IPS-20b (cell line): ENCODE results near the gene PLB1.
"Not testable (repeated sequence)": the region's sequence is repeated elsewhere in the genome, so short reads cannot be mapped to it uniquely, and the experiment has no call there.

ENCODE experiments used
- H3K27ac ChIP-seq: one replicate; pipeline ENCODE4 v1.5.1; 2013; ENCODE audit warnings: low read length
- H3K27me3 ChIP-seq: 2 replicates; pipeline ENCODE4 v1.6.1; 2013; ENCODE audit warnings: mild to moderate bottlenecking, low read length, inconsistent platforms; ENCODE audit not compliant: insufficient read depth
- H3K36me3 ChIP-seq: 2 replicates; pipeline ENCODE4 v1.6.1; 2013; ENCODE audit warnings: low read depth, mild to moderate bottlenecking, inconsistent platforms, low read length, moderate library complexity; ENCODE audit not compliant: insufficient read depth
- H3K4me1 ChIP-seq: 2 replicates; pipeline ENCODE4 v1.6.1; 2013; ENCODE audit warnings: mild to moderate bottlenecking, control low read depth, inconsistent platforms, low read length, moderate library complexity; ENCODE audit not compliant: insufficient read depth
- H3K4me3 ChIP-seq: 2 replicates; pipeline ENCODE4 v1.5.1; 2013; ENCODE audit warnings: mild to moderate bottlenecking, low read length, inconsistent platforms
- H3K9ac ChIP-seq: 2 replicates; pipeline ENCODE4 v1.6.1; 2013; ENCODE audit warnings: low read depth, mild to moderate bottlenecking, inconsistent platforms, low read length, moderate library complexity
- H3K9me3 ChIP-seq: 2 replicates; pipeline ENCODE4 v1.6.1; 2013; ENCODE audit warnings: mild to moderate bottlenecking, low read depth, low read length, inconsistent platforms; ENCODE audit not compliant: insufficient read depth

PLB1 gene

DNA sequence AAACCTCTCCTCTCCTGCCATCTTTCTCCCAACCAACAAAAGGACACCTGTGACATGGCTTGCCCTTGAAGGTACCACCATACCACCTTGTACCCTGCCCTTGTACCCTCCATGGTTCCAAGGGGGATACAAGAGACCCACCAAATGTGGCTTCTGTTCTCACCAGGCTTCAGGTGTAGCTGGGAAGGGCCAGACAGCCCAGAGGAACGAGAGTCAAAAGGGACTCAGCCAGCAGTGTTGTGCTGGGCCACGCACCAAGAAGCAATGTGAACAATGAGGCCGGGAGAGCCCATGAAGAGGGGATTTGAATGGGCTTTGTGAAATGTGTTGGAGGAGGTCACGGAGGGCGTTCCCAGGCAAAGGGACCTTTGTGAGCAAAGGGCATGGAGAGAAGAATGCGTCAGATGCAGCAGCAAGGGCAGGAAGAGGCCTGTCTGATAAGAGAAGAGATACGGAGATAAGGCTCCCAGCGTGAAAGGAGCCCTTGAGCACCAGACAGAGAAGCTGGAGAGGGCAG lies 48.6 kb downstream of the PLB1 start:
- no peaks in the 10 kb centered on the region for H3K27me3 ChIP-seq
- no peak overlapping the region for H3K27ac ChIP-seq
- no peaks in the 10 kb centered on the region; the same call in 1 of the 2 replicates for H3K4me1 ChIP-seq
- no peaks in the 10 kb centered on the region for H3K9me3 ChIP-seq
- H3K9ac ChIP-seq, result no peak overlapping the region
- no peaks in the 10 kb centered on the region for H3K36me3 ChIP-seq
- no peak overlapping the region for H3K4me3 ChIP-seq

GRCh38 chr2:28544922-28545589 lies 49.2 kb downstream of the PLB1 start:
- Histone ChIP-seq H3K4me1 (no peaks in the 10 kb centered on the region; the same call in 1 of the 2 replicates), H3K9me3 (no peaks in the 10 kb centered on the region), H3K4me3 (no peak overlapping the region), H3K27ac (no peak overlapping the region), H3K9ac (no peak overlapping the region), H3K36me3 (no peaks in the 10 kb centered on the region), H3K27me3 (no peaks in the 10 kb centered on the region)

DNA sequence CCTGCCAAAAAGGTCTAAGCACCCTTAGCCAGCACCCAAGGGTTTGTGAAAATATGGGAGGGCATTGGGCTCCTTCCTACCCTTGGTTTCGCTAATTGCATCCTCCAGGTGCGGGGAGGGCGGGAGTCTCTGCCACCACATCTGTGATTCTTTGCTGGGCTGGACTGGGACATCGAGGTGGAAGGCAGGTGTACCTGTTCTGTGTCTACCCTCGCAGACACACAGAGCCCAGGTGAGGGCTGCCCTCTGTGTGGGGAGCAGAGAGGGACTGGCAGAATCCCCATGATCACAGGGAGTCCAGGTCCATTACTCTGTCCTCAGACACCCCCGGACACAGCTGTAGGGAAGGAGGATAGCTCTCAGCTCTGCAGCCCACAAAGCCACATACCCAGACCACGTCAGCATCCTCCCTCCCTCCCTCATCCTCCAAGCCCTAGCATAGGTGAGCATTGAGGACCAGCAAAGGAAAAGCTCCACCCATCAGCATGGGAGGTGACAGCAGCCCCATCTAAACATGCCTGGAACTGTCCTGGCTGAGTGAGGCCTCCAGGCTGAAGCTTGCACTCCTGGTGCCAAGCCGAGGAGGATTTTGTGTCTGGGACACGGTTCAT lies 49.8 kb downstream of the PLB1 start:
- H3K36me3 ChIP-seq, result no peaks in the 10 kb centered on the region
- no peak overlapping the region for H3K27ac ChIP-seq
- H3K27me3 ChIP-seq, result no peaks in the 10 kb centered on the region
- H3K4me3 ChIP-seq, result no peak overlapping the region
- no peak overlapping the region for H3K9ac ChIP-seq
- H3K9me3 ChIP-seq, result no peaks in the 10 kb centered on the region
- no peaks in the 10 kb centered on the region; the same call in 1 of the 2 replicates for H3K4me1 ChIP-seq

DNA sequence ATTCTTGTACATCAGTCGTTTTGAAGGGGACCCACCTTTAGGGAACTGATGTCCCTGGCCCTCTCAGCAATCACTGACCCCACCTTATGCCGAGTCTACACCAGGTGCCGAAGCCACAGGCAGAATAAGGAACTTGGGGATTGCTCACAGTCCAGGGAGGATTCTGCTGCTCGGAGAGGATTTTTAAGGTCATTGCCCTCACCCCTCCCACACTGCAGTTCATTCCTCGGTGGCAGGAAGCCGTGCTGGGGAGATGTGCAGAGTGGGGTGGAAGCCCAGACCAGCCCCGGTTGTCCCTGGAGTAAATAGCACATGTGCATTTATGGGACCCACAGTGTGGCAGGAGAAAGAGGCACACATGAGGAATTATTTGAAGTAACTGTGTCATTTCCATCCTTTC lies 50.4 kb downstream of the PLB1 start:
- Histone ChIP-seq H3K4me1 (no peaks in the 10 kb centered on the region; the same call in 1 of the 2 replicates), H3K27me3 (no peaks in the 10 kb centered on the region), H3K4me3 (no peak overlapping the region), H3K9me3 (no peaks in the 10 kb centered on the region), H3K36me3 (no peaks in the 10 kb centered on the region), H3K9ac (no peak overlapping the region), H3K27ac (no peak overlapping the region)

GRCh38 chr2:28547223-28547860 lies 51.5 kb downstream of the PLB1 start:
- H3K9ac ChIP-seq, result no peak overlapping the region
- no peaks in the 10 kb centered on the region for H3K27me3 ChIP-seq
- H3K36me3 ChIP-seq, result no peaks in the 10 kb centered on the region
- H3K4me3 ChIP-seq, result no peak overlapping the region
- H3K4me1 ChIP-seq, result no peaks in the 10 kb centered on the region; the same call in 1 of the 2 replicates
- no peaks in the 10 kb centered on the region for H3K9me3 ChIP-seq
- no peak overlapping the region for H3K27ac ChIP-seq

DNA sequence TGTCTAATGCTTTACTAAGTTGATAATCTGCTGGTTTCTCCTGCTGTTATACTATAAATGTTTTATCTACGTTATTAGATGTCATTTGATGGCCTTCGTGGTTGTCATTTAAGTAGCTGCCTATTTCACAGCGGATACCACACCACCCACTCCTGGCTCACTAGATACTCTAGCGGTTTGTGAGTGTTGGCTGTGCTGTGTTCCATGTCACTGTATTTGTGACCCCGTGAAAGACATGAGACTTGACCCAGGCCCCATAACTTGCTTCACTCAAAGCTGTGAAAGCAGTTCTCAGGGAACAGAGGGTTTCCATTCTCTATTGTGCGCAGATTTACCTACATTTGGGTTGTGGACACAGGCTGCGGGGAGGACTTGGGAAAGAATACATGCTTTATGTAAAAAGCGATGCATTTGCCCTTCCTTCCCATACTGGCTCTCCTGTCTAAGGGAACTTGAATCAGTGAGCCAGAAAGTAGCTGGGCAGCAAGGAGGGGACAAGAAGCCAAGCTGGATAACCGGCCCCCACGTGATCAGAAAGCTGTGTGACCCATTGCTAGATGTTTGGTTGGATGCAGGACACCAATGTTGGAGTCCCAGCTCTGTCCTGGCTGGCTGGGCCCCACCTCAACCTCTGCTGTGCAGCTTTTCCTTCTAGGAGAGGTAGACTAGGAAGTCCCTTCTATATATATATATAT lies 52.2 kb downstream of the PLB1 start:
- Histone ChIP-seq H3K4me3 (no peak overlapping the region), H3K9me3 (no peaks in the 10 kb centered on the region), H3K9ac (no peak overlapping the region), H3K27me3 (no peaks in the 10 kb centered on the region), H3K36me3 (no peaks in the 10 kb centered on the region), H3K27ac (no peak overlapping the region), H3K4me1 (no peaks in the 10 kb centered on the region; the same call in 1 of the 2 replicates)

DNA sequence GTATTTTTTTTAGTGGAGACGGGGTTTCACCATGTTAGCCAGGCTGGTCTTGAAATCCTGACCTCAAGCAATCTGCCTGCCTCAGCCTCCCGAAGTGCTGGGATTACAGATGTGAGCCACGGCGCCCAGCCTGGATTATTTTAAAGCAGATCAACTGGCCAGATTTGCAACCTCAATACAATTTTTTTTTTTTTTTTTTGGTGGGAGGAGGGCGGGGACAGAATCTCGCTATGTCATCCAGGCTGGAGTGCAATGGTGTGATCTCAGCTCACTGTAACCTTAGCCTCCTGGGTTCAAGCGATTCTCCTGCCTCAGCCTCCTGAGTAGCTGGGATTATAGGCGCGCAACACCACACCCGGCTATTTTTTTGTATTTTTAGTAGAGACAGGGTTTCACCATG lies 54.5 kb downstream of the PLB1 start:
- H3K27ac ChIP-seq, H3K36me3 ChIP-seq, H3K27me3 ChIP-seq, H3K4me3 ChIP-seq, H3K9ac ChIP-seq, H3K9me3 ChIP-seq, H3K4me1 ChIP-seq: not testable (repeated sequence)

- no peaks in the 10 kb centered on the region for H3K36me3 ChIP-seq
- no peaks in the 10 kb centered on the region for H3K9me3 ChIP-seq
- no peak overlapping the region for H3K27ac ChIP-seq
Measured at GRCh38 chr2:28552045-28552823, 56.4 kb downstream of the PLB1 start.

GRCh38 chr2:28556303-28556702 lies 60.4 kb downstream of the PLB1 start:
- Histone ChIP-seq H3K27ac (no peak overlapping the region), H3K4me1 (no peaks in the 10 kb centered on the region), H3K9ac (no peak overlapping the region), H3K36me3 (no peaks in the 10 kb centered on the region), H3K4me3 (no peak overlapping the region), H3K9me3 (no peaks in the 10 kb centered on the region), H3K27me3 (no peaks in the 10 kb centered on the region)

More at GRCh38 chr2:28552045-28552823, 56.4 kb downstream of the PLB1 start:
- Histone ChIP-seq H3K4me1 (no peaks in the 10 kb centered on the region), H3K9ac (no peak overlapping the region), H3K27me3 (no peaks in the 10 kb centered on the region), H3K4me3 (no peak overlapping the region)

DNA sequence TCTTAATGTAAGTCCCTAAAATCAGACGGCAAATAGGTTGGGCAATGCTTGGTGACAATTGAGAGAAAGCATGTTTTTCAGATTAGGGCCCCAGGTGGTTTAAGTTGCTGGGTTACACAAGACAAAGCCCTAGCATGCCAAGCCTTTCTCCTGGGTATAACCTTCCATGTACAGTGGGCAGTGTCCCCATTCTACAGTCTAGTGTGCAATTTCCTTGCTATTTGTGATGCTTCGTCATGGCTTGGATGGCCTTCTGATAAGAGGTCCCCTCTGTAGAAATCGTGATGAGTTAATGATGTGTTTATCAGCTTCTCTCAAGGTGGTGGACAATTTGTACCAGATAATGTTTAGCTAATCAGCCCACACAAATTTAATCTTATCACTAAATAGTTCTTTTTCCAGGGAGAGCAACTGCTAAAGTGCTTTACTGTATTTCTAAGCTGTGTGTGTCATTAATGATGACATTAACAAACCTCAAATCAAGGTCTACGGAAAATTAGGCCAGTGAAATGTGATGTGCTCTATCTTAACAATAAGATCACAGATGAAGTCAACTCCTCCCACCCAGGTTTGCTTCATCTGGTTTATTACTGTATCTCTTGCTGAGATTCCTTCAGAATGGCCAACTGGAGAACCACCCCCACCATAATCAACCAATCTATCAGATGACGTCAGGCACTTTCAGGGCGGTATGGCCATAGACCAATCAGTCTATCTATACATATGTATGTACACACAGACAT lies 61.7 kb downstream of the PLB1 start:
- H3K27ac ChIP-seq, result no peak overlapping the region

More for the DNA sequence above, 61.7 kb downstream of the PLB1 start:
- H3K4me1 ChIP-seq, result no peaks in the 10 kb centered on the region
- no peaks in the 10 kb centered on the region for H3K36me3 ChIP-seq
- H3K9ac ChIP-seq, result no peak overlapping the region
- H3K4me3 ChIP-seq, result no peak overlapping the region
- H3K9me3 ChIP-seq, result no peaks in the 10 kb centered on the region
- no peaks in the 10 kb centered on the region for H3K27me3 ChIP-seq
